ENCODE measurements around the gene ANO7. TPM values are rescaled to one million over a fixed set of nuclear protein-coding genes. Genes with fewer than 3 reads are reported as not detected.

The ANO7 gene
- total RNA-seq, 2 experiments from 2014 or later, result 0.16 to 0.46 TPM

GRCh38 chr2:241244368-241244767 lies 55.9 kb downstream of the ANO7 start:
- Histone ChIP-seq H3K79me2 (ENCODE audit: insufficient read depth, low read depth, low read length) (no peaks in the 10 kb centered on the region), H4K20me1 (ENCODE audit: insufficient read depth, low read length) (no peaks in the 10 kb centered on the region; the same call in 1 of the 2 replicates), H3K4me2 (ENCODE audit: low read length) (no peak overlapping the region), H3K9me2 (ENCODE audit: insufficient read depth, low read length) (no peaks in the 10 kb centered on the region), H3K36me3 (ENCODE audit: insufficient read depth, low read length) (peaks cover 92% of the 10 kb centered on the region), H3K27ac (ENCODE audit: low read depth, low read length, poor library complexity, severe bottlenecking) (no peak overlapping the region), H3K4me3 (ENCODE audit: low read depth, low read length, poor library complexity, severe bottlenecking) (no peak overlapping the region), H2AFZ (ENCODE audit: low read length) (no peak overlapping the region), H3K9me3 (ENCODE audit: low read length) (no peaks in the 10 kb centered on the region), H3K4me1 (ENCODE audit: insufficient read depth, low read length, poor library complexity, severe bottlenecking) (no peaks in the 10 kb centered on the region)
- intact Hi-C loops (cut with micrococcal nuclease; ENCODE audit: unreplicated experiment), result no loop called here
- ChIA-PET POLR2A (interaction anchor here (0.6 kb wide), 1 partner anchor 125 kb away, joined by 3 read pairs; no protein-coding TSS in a partner anchor), CTCF (ENCODE audit: unreplicated experiment) (no interaction called here)
- DNase-seq (ENCODE audit: low spot score), result no peak
- BruUV-seq (replicated peaks), result no TSS peak
- TF ChIP-seq EZH2phosphoT487 (IDR thresholded peaks at IDR 0.05; ENCODE audit: borderline replicate concordance, low read depth, low read length), result no peak
- no peak for TF ChIP-seq CTCF (conservative IDR thresholded peaks at IDR 0.05; ENCODE audit: low read length)

GRCh38 chr2:241248289-241248688 lies 59.8 kb downstream of the ANO7 start:
- Histone ChIP-seq H3K9me2 (ENCODE audit: insufficient read depth, low read length) (no peaks in the 10 kb centered on the region), H3K4me3 (ENCODE audit: low read depth, low read length, poor library complexity, severe bottlenecking) (no peak overlapping the region), H3K36me3 (ENCODE audit: insufficient read depth, low read length) (peaks cover 92% of the 10 kb centered on the region), H3K4me1 (ENCODE audit: insufficient read depth, low read length, poor library complexity, severe bottlenecking) (no peaks in the 10 kb centered on the region), H3K4me2 (ENCODE audit: low read length) (no peak overlapping the region), H3K79me2 (ENCODE audit: insufficient read depth, low read depth, low read length) (no peaks in the 10 kb centered on the region), H3K27ac (ENCODE audit: low read depth, low read length, poor library complexity, severe bottlenecking) (no peak overlapping the region), H4K20me1 (ENCODE audit: insufficient read depth, low read length) (no peaks in the 10 kb centered on the region; the same call in 1 of the 2 replicates), H3K9me3 (ENCODE audit: low read length) (no peaks in the 10 kb centered on the region), H2AFZ (ENCODE audit: low read length) (no peak overlapping the region)
- CTCF ChIA-PET (ENCODE audit: unreplicated experiment), result no interaction called here
- intact Hi-C loops (cut with micrococcal nuclease; ENCODE audit: unreplicated experiment), result no loop called here
- no peak for TF ChIP-seq CTCF (conservative IDR thresholded peaks at IDR 0.05; ENCODE audit: low read length)
- DNase-seq (ENCODE audit: low spot score), result no peak
- BruUV-seq (replicated peaks), result no TSS peak
- POLR2A ChIA-PET, result no interaction called here

GRCh38 chr2:241248897-241249296 lies 60.4 kb downstream of the ANO7 start:
- no peak overlapping the region for H3K27ac ChIP-seq (ENCODE audit: low read depth, low read length, poor library complexity, severe bottlenecking)
- BruUV-seq (replicated peaks), result no TSS peak
- no peaks in the 10 kb centered on the region; the same call in 1 of the 2 replicates for H4K20me1 ChIP-seq (ENCODE audit: insufficient read depth, low read length)
- H3K9me2 ChIP-seq (ENCODE audit: insufficient read depth, low read length), result no peaks in the 10 kb centered on the region
- no peak overlapping the region for H3K4me3 ChIP-seq (ENCODE audit: low read depth, low read length, poor library complexity, severe bottlenecking)
- ChIA-PET POLR2A (no interaction called here), CTCF (ENCODE audit: unreplicated experiment) (no interaction called here)
- H3K79me2 ChIP-seq (ENCODE audit: insufficient read depth, low read depth, low read length), result no peaks in the 10 kb centered on the region
- no peak overlapping the region for H2AFZ ChIP-seq (ENCODE audit: low read length)
- DNase-seq (ENCODE audit: low spot score), result no peak
- H3K9me3 ChIP-seq (ENCODE audit: low read length), result no peaks in the 10 kb centered on the region
- peaks cover 92% of the 10 kb centered on the region for H3K36me3 ChIP-seq (ENCODE audit: insufficient read depth, low read length)
- intact Hi-C loops (cut with micrococcal nuclease; ENCODE audit: unreplicated experiment), result no loop called here
- TF ChIP-seq EZH2phosphoT487 (IDR thresholded peaks at IDR 0.05; ENCODE audit: borderline replicate concordance, low read depth, low read length), result no peak
- TF ChIP-seq CTCF (conservative IDR thresholded peaks at IDR 0.05; ENCODE audit: low read length), result no peak
- no peak overlapping the region for H3K4me2 ChIP-seq (ENCODE audit: low read length)
- no peaks in the 10 kb centered on the region for H3K4me1 ChIP-seq (ENCODE audit: insufficient read depth, low read length, poor library complexity, severe bottlenecking)
